ENCODE results near the gene DEPDC1B.
"Not testable (repeated sequence)": the region's sequence is repeated elsewhere in the genome, so short reads cannot be mapped to it uniquely, and the experiment has no call there.

Gene DEPDC1B

DNA sequence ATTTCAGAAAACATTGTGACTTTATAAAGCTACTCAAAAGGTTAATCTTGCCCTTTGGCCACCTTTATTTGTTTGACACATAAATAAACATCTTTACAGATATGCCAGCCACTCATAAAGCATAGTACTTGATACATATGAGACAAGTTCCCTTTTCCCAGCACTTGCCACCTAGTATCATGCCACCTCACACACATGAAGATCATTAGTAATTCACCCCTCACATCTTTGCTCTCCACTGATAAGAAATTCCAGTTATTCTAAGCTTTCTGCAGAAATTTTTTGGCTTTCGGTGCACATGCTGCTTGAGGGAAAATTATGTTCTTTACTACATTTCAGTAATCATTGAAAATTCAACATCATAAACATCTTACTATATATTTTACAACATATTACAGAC lies 59.1 kb downstream of the DEPDC1B start:
- no peak for DNase-seq

DNA sequence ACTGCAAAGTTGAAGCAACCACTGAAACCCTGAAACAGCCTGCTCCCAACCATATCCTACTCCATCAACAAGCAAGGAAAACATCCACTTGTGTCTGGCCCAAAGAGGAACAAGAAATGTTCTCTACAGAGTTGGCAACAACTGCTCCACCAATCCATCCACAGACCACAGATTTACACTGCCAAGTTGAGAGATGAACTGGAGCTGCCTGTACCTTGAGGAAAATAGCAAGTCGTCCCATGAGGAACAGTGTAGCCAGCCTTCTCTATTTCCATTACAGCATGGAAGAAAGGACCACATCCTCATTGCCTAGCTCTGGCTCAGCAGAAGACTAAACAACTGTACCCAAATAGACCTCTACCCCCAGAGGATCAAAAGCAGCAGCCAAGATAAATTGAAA lies 60.4 kb downstream of the DEPDC1B start:
- DNase-seq: no peak

DNA sequence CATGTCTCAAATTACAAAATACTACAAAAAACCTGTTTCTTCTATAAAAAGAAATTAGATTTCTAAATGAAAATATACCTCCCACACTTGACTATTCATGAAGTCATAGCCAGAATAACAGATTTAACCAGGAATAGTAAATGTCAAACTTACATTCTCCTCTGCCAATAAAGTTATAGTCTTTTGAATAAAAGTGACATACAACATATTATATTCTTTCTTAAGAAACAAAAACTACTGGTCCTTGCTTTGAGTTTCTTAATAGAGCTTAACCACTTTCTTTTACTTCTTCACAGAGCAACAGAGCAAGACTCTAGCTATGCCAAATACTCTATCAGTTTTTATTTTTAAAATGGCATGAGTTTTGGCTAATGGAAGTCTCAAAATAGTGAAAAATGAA lies 61.7 kb downstream of the DEPDC1B start:
- no peak for DNase-seq

DNA sequence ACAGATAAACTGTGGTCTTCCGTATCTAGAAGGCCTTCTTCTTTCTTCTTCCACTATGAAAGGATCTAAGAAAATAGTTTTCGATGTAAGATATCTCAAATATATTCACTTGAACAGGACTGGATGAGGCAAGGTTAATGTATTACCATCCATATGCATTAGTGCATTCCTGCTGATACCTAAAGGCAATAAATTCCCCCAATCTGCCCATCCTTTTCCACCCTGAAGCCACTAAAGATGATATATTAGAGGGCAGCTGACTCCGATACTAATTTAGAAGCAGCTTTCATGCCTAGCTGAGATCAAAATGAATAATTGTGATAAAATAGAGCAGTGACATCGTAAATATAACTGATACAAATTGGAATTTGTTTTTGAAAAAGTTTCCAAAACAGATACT lies 63.3 kb downstream of the DEPDC1B start:
- no peak for DNase-seq

DNA sequence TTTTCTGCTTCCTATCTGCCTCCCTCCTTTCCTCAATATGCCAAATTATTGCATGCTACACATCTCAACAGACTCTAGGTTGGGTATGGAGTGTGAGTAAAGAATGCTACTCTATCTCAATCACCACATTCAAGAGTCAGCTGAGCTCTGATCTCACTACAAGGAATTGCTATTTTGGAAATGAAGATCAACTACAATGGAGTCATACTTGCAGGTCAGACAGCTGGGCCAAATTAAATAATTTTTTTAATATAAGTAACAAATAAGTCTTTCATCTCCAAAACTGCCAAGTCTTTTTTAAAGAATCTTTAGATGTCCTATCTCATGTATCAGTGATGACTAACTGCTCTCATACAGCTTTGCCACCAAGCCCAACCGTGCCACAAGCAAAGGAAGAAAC lies 64.0 kb downstream of the DEPDC1B start:
- DNase-seq: no peak

DNA sequence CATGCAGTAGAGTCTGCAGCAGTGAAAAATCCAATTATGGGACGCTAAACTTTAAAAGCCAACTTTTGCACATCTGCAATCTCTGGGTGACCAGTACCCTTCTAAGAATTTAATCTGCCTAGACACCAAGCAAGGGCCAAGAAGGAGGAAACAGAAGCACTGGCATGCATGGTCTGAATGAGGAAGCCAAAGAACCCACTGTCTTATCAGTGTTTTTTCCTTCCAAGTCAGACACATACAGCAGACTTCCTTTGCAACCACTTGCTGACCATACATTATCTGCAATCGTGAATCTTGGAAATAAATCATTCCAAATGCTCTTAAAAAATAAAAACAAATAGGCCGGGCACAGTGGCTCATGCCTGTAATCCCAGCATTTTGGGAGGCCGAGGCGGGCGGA lies 65.9 kb downstream of the DEPDC1B start:
- no peak for DNase-seq

DNA sequence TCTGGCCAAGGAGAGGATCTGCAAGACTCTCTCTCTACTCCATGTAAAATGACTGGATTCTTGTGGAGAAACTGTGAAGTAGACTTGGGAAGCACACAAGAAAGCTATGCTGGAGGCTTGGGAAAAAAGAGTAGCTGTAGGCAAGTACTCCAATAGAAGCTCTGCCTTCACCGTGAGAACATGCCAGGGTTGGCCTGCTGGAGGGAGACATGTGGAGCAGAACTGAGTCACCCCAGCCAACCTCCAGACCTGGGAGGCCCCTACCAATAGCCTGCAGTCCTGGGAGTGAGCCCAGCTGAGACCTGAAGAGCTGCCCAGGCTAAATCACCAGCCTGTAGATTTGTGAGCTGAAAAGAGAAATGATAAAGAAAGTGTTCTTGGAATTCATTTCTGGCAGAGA lies 66.6 kb downstream of the DEPDC1B start:
- peak in 1 of 2 experiments; percentile 28 for DNase-seq

DNA sequence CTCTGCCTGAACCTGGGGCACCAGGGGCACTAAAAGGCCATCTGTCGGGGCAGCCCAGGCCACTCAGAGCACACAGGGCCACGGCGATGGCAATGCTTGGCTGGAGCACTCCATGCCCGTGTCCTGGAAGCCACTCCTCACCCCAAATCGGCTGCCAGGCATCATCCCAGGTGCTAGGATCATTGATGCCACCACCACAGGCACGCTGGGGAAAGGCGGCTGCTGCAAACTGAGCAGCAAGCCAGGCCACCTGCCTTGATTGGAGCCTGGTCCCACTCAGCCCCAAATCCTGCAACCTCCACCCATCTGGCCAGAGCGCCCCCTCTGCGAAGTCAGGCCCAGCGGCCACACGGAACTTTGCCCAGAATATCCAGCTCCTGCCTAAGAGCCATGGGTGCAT lies 67.8 kb downstream of the DEPDC1B start:
- no peak for DNase-seq

DNA sequence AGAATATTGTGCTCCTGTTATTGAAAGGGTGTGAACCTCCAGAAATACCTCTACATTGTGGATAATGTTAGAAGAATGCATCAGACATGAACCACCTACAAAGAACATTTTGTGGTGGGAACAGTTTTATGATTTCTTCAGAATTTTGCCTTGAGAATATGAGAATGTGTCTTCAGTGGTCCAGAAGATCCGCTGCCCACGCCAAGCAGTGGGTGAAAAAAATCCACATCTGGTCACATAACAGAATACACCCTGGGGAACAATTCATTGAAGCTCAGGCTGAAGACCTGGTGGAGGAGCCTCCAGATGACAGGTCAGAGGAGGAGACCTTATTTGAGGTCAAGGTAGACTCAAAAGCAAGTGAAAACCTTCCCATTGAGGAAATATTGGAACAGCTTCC lies 69.1 kb downstream of the DEPDC1B start:
- DNase-seq: no peak

DNA sequence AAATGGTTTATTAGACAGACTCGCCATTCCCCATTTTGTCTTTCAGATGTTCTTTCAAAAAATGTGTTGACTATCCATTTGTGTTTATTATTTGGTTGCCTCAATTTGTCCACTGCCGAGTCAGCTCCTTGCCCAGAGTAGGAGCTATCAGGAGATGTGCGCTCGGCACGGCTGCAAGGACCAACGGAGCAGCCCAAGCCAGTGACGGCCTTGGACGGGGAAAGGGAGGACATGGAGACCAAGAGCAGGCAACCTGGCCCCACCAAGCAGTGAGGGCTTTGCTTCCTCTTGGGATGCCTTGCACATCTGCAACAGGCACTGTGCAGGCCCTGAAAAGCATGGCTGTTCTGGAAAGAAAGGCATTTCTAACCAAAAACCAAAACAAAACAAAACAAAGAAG lies 69.8 kb downstream of the DEPDC1B start:
- no peak for DNase-seq

DNA sequence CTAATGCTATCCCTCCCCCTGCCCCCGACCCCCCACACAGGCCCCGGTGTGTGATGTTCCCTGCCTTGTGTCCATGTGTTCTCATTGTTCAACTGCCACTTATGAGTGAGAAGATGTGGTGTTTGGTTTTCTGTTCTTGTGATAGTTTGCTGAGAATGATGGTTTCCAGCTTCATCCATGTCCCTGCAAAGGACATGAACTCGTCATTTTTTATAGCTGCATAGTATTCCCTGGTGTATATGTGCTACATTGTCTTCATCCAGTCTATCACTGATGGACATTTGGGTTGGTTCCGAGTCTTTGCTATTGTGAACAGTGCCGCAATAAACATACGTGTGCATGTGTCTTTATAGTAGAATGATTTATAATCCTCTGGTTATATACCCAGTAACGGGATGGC lies 75.1 kb downstream of the DEPDC1B start:
- not testable (repeated sequence) for DNase-seq

DNA sequence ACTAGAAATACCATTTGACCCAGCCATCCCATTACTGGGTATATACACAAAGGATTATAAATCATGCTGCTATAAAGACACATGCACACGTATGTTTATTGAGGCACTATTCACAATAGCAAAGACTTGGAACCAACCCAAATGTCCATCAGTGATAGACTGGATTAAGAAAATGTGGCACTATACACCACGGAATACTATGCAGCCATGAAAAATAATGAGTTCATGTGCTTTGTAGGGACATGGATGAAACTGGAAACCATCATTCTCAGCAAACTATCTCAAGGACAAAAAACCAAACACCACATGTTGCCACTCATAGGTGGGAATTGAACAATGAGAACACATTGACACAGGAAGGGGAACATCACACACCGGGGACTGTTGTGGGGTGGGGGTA lies 79.2 kb downstream of the DEPDC1B start:
- not testable (repeated sequence) for DNase-seq

DNA sequence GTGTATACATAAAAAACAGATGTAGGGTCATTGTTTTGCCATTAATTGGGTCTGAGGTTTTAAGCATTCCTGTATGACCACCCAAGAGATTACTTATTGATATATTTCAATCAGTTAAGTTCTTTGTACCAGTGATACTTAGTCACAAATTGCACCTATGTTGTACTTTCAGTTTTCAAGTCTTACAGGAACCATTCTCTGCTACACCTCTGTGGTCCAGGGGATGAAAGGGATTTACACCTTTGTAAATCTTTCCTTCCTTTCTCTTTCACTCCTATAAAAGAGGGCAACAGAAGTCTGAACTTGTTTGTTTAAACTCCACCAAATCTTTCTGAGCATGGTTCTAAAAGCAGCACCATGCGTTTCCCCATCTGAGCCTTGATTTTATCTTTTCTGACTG lies 86.1 kb downstream of the DEPDC1B start:
- no peak for DNase-seq

DNA sequence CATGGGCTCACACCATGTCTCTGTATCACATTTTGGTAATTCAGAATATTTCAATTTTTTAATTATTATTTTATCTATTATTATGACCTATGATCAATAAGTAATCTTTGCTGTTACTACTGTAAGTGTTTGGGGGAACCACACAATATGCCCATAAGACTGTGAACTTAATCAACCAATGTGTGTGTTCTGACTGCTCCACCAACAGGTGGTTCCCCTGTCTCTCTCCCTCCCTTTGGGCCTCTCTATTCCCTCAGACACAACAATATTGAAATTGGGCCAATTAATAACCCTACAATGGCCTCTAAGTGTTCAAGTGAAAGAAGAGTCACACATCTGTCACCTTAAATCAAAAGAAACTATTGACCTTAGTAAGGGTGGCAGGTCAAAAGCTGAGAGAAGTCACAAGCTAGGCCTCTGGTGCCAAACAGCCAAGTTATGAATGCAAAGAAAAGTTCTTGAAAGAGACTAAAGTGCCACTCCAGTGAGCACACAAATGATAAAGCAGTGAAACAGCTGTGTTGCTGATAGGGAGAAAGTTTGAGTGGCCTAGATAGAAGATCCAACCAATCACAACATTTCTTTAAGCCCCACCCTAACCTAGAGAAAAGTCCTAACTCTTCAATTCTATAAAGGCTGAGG lies 88.7 kb downstream of the DEPDC1B start:
- no peak for DNase-seq

DNA sequence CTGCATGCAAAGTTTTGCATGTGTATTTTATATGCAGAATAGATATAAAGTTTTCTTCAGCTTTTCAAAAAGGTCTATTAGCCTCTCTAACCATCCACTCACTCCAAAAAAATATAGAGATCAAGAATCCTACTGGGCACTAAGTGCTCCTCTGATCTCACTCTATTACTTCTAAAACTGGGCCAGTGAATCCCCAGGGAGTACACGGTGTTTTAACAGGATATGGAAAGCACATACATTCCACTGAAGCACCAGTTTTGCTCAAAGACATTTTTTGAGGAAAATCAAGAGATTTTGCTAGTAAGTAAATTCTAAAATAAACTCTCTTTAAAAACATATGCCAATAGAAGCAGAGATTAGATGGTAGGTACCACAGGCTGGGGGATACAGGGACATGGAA lies 95.2 kb downstream of the DEPDC1B start:
- DNase-seq: no peak

DNA sequence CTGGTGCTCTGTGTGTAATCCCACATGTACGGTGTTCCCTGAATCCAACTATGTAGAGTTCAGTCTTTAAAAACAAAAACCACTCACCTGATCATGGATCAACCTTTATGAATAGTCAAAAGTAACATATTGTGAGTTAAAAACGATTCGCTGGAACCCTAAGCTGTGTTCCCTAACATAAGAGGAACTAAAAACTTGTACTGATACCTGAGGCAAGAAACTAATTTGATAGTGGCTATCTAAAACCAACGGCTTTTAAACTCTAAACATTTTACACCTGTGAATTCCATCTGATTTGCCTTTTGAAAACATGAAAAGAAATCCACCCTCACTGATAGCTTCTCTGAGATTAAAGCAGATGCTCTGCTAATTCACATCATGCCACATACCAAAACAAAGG lies 101.5 kb downstream of the DEPDC1B start:
- DNase-seq: no peak

DNA sequence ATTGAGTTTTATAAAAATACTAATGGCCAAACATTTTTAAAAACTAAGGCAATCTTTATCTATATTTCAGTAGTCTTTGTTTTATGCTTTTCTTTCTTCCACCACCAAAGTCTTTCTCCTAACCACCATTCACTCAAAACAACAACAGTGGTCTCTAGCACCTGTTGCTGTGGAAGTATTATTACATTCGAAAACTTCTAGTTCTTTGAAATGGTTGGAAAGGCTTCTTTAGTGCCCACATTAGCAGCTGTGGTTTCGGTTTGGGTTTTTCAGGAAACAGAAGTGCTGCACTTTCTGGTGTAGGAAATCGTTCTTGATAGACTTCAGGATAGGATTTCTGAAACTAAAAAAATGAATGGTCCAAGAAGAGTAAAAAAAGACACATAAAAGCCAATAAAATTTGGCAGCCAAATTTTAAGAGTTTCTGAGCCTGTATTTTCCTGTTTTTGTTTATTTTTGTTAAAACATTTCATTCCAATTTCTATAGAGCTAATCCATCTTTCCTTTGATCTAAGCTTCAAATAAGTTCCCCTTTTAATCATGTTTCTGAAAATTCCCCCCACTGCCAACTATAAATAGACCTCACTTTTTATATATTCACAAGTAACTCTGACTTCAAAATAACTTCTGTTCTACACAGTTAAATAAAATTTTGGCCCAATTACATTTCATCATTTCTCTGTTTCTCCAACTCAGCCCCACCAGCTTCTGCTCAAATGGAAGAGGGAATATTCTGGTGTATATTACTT lies 102.2 kb downstream of the DEPDC1B start:
- no peak for DNase-seq

DNA sequence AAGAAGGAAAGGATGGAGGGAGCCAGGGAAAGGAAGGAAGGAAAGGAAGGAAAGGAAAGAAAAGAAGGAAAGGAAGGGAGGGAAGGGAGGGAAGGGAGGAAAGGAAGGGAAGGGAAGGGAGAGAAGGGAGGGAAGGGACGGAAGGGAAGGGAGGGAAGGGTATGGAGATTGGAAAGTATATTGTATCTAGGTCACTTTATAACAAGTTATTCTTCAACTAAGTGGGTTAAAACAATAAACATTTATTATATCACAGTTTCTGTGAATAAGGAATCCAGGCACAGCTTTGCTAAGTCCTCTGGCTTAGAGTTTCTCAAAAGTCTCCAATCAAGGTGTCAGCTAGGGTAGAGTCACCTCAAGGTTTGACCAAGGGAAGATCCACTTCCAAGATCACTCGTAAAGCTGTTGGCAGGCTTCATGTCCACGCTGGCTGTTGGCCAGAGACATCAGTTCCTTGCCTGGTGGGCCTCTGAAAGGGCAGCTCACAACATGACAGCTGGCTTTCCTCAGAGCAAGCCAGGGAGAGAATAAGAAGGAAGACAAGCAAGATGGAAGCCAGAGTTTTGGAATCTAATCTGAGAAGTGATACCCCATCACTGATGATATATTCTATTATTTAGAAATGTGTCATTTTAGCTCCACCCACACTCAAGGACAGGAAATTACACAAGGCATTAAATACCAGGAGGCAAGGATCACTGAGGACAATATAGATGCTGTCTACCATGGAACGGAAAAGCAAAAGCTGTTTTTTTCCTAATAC lies 105.1 kb downstream of the DEPDC1B start:
- DNase-seq: peak in 1 of 2 experiments; percentile 46

DNA sequence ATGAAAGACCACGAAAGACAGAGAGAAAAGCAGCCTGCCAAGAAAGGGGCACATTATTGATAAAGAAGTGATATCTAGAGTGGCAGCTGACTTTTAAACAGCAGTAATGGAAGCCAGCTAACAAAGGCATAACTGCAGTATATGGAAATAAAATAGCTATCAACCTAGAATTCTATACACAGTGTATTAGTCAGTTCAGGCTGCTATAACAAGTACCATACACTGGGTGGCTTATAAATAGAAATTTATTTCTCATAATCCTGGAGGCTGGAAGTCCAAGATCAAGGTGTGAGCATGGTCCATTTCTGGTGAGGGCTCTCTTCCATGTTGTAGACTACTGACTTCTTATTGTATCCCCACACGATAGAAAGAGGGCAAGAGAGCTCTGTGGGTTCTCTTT lies 109.8 kb downstream of the DEPDC1B start:
- no peak for DNase-seq

DNA sequence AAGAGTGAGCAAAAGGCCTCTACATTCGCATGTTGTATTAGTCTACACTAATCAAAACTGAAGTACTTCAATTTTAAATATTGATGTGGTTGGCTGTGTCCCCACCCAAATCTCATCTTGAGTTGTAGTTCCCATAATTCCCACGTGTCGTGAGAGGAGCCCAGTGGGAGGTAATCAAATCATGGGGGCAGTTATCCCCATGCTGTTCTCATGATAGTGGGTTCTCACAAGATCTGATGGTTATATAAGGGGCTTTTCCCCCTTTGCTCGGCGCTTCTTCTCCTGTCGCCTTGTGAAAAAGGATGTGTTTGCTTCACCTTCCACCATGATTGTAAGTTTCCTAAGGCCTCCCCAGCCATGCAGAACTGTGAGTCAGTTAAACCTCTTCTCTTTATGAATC lies 112.7 kb downstream of the DEPDC1B start:
- DNase-seq: not testable (repeated sequence)

DNA sequence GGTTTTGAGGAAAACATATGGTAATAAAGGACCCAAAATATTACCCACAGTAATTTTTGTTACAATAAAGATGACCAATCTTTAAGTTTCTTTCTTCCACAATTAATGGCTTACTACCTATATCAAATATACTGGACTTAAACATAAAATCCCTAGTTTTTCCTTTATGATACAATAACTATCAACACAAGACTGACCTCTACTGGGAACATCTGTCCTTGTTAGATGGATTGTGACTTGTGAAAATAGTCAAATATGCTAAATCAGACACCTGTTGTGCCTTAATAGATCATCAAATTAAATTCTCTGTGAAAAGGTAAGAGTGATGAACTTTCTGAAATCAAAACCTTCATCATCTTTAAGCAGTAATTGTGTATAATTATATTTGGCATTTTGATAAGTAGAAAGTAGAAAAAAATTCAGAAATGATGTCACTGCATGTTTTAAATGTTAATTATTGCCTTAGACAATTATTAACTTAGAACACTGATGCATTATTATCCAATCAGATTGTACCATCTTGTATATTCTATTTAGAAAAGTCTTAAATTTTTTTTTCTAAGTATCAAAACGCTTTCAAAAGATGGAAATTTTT lies 113.6 kb downstream of the DEPDC1B start:
- peak in 1 of 2 experiments; percentile 41 for DNase-seq

DNA sequence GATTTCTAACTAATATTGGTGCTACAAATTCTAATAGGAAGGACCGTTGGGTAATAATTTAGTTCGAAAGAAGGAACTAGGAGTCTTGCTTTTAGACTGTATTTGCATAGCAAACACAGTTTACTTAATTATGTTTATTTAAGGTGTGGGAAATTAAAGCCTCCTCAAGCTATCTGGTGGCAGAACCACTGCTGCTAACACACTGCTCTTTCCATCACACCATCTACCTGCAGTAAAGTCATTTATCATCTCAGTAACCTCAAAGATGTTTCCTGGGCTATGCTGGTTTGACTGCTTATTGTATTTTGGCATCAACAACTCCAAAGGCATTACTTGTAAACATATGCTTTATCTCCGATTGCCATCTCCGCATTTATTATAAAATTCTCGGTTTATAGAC lies 114.3 kb downstream of the DEPDC1B start:
- no peak for DNase-seq

DNA sequence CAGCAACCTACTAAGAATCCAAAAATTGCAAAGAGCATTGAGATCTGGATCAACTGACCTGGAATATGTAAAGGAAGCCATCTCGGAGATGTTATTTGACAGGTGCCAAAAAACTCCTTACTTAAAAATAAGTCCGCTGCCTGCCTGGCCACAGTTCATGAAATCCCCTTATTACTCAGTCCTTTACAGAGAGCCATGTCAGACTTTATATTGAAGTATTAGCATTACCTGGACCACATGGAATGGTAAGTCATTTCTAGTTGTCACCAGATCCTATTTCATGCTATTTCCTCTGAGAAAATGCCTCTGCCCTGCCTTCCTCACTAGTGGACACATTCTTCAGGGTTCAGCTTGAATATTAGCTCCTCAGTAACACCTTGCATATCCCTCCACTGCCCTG lies 115.7 kb downstream of the DEPDC1B start:
- no peak for DNase-seq

DNA sequence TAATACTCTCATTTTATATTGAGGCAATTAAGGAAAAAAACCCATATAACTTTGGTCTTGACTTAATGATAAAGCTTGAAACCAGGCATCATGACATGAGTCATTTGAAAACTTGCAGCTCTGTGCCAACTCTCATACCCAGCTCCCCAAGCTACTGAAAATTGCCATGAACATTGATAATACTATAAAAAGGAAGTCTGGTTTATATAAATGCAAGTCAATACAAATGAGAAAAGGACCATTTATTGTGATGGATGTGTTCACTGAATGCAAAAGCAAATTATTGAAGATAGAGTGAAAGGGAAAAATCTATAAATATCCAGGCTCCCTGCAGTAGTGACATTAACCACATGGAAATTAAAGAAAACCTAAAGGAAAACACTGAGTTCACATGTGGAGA lies 116.3 kb downstream of the DEPDC1B start:
- no peak for DNase-seq
